ENCODE measurements around the gene ABTB1. TPM values are rescaled to one million over a fixed set of nuclear protein-coding genes. Genes with fewer than 3 reads are reported as not detected.
"Not testable (repeated sequence)": the region's sequence is repeated elsewhere in the genome, so short reads cannot be mapped to it uniquely, and the experiment has no call there.

Gene ABTB1
- total RNA-seq, 1 donor from 2014 or later, result 35.0 TPM

GRCh38 chr3:127654374-127654773 lies 18.4 kb upstream of the ABTB1 start:
- H3K4me1 Mint-ChIP-seq (ENCODE audit: low read depth, unreplicated experiment), result peaks cover 17% of the 10 kb centered on the region
- peaks cover 2% of the 10 kb centered on the region for H3K9me3 Mint-ChIP-seq (ENCODE audit: unreplicated experiment)
- H3K4me3 Mint-ChIP-seq (ENCODE audit: unreplicated experiment), result no peak overlapping the region
- H3K27ac Mint-ChIP-seq (ENCODE audit: unreplicated experiment), result no peak overlapping the region
- H3K36me3 Mint-ChIP-seq (ENCODE audit: unreplicated experiment), result no peaks in the 10 kb centered on the region
- H3K27me3 Mint-ChIP-seq (ENCODE audit: unreplicated experiment), result peaks cover 4% of the 10 kb centered on the region
- no peak for TF ChIP-seq CTCF (IDR thresholded peaks at IDR 0.05; ENCODE audit: partially characterized antibody, unreplicated experiment)
- no peak for DNase-seq

- DNase-seq; H3K4me3 Mint-ChIP-seq (ENCODE audit: unreplicated experiment); H3K9me3 Mint-ChIP-seq (ENCODE audit: unreplicated experiment); H3K36me3 Mint-ChIP-seq (ENCODE audit: unreplicated experiment); H3K27me3 Mint-ChIP-seq (ENCODE audit: unreplicated experiment); H3K27ac Mint-ChIP-seq (ENCODE audit: unreplicated experiment): not testable (repeated sequence)
- H3K4me1 Mint-ChIP-seq (ENCODE audit: low read depth, unreplicated experiment), result peaks cover 17% of the 10 kb centered on the region
Observed at GRCh38 chr3:127654993-127655392, 17.8 kb upstream of the ABTB1 start.

- TF ChIP-seq CTCF (IDR thresholded peaks at IDR 0.05; ENCODE audit: partially characterized antibody, unreplicated experiment), result no peak
- peaks cover 19% of the 10 kb centered on the region for H3K4me1 Mint-ChIP-seq (ENCODE audit: low read depth, unreplicated experiment)
- H3K9me3 Mint-ChIP-seq (ENCODE audit: unreplicated experiment), result peaks cover 2% of the 10 kb centered on the region
- DNase-seq, result no peak
- peaks cover 4% of the 10 kb centered on the region for H3K27me3 Mint-ChIP-seq (ENCODE audit: unreplicated experiment)
- H3K4me3 Mint-ChIP-seq (ENCODE audit: unreplicated experiment), result no peak overlapping the region
- H3K27ac Mint-ChIP-seq (ENCODE audit: unreplicated experiment), result no peak overlapping the region
- peaks cover 4% of the 10 kb centered on the region for H3K36me3 Mint-ChIP-seq (ENCODE audit: unreplicated experiment)
Observed at GRCh38 chr3:127655641-127656040, 17.1 kb upstream of the ABTB1 start.

GRCh38 chr3:127656906-127657305 lies 15.8 kb upstream of the ABTB1 start:
- no peak for TF ChIP-seq CTCF (IDR thresholded peaks at IDR 0.05; ENCODE audit: partially characterized antibody, unreplicated experiment)
- Mint-ChIP-seq H3K4me1 (ENCODE audit: low read depth, unreplicated experiment) (peaks cover 19% of the 10 kb centered on the region), H3K9me3 (ENCODE audit: unreplicated experiment) (peaks cover 2% of the 10 kb centered on the region), H3K36me3 (ENCODE audit: unreplicated experiment) (peaks cover 4% of the 10 kb centered on the region), H3K4me3 (ENCODE audit: unreplicated experiment) (no peak overlapping the region), H3K27ac (ENCODE audit: unreplicated experiment) (no peak overlapping the region), H3K27me3 (ENCODE audit: unreplicated experiment) (peaks cover 4% of the 10 kb centered on the region)
- DNase-seq, result no peak

- no peak for DNase-seq
- Mint-ChIP-seq H3K27ac (ENCODE audit: unreplicated experiment) (no peak overlapping the region), H3K4me1 (ENCODE audit: low read depth, unreplicated experiment) (peaks cover 19% of the 10 kb centered on the region), H3K36me3 (ENCODE audit: unreplicated experiment) (peaks cover 4% of the 10 kb centered on the region), H3K9me3 (ENCODE audit: unreplicated experiment) (peaks cover 2% of the 10 kb centered on the region), H3K4me3 (ENCODE audit: unreplicated experiment) (no peak overlapping the region), H3K27me3 (ENCODE audit: unreplicated experiment) (no peaks in the 10 kb centered on the region)
- TF ChIP-seq CTCF (IDR thresholded peaks at IDR 0.05; ENCODE audit: partially characterized antibody, unreplicated experiment), result no peak
Observed at GRCh38 chr3:127658234-127658633, 14.5 kb upstream of the ABTB1 start.

Measured in glutamatergic neuron (in vitro differentiated cells).